HG03139 (cell line): ENCODE measurements around the gene FOXO3.
"Not testable (repeated sequence)": the region's sequence is repeated elsewhere in the genome, so short reads cannot be mapped to it uniquely, and the experiment has no call there.

Experiments used
- ATAC-seq: cut with Tn5 transposase; IDR thresholded peaks from one replicate; pipeline ENCODE4 v1.9.1; 2021; ENCODE audit not compliant: unreplicated experiment

Gene FOXO3

DNA sequence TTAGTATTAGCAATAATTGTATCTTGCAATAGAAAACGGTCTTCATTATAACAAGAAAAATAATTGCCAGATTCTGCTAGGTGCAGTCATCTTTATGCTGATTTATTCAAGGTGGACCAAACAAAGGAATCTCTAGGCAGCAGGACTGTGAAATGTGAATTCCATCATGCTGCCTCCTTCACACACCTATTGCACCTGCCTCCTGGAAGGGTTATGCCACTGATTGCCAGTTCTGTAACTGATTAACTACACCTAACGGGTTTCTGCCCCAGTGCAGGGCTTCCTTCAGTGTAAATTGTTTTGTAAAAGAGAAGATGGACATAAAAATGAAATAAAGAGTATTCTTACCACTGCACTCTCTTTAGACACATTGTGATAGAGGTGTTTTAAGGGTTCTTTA, 96.1 kb downstream of the FOXO3 start:
- no peak for ATAC-seq

- ATAC-seq = no peak
Measured at GRCh38 chr6:108658174-108658573, 97.5 kb downstream of the FOXO3 start.

DNA sequence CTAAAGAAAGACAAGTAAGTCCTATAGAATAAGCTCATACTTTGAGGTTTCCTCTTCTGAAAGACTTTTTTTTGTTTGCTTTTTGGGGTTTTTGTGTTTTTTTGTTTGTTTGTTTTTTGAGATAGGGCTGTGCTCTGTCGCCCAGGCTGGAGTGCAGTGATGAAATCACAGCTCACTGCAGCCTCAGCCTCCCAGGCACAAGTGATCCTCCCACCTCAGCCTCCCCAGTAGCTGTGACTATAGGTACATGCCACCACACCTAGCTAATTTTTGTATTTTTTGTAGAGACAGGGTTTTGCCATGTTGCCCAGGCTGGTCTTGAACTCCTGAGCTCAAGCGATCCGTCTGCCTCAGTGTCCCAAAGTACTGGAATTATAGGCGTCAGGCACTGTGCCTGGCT, 98.1 kb downstream of the FOXO3 start:
- ATAC-seq = not testable (repeated sequence)

- no peak for ATAC-seq
Measured at GRCh38 chr6:108660251-108660650, 99.5 kb downstream of the FOXO3 start.

- no peak for ATAC-seq
Measured at GRCh38 chr6:108661430-108661829, 100.7 kb downstream of the FOXO3 start.

GRCh38 chr6:108661982-108662381, 101.3 kb downstream of the FOXO3 start:
- no peak for ATAC-seq

DNA sequence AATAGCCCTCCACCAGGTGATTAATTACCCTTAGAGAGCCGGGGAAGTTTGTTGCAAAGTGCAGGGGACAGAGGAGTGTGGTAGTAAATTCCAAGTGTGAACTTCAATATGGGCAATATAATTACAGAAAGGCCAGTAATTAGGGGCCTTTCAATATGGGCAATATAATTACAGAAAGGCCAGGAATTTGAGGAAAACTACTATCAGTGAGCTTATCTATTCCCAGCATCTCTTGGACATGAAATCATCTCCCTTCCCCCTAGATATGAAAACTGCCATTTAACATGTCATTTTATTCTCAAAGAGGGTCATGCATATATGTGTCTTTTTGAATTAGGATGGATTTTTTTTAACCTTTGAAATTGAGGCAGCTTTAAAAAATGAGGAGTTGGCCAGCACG, 102.0 kb downstream of the FOXO3 start:
- ATAC-seq = no peak

GRCh38 chr6:108663494-108664064, 102.9 kb downstream of the FOXO3 start:
- ATAC-seq = not testable (repeated sequence)

DNA sequence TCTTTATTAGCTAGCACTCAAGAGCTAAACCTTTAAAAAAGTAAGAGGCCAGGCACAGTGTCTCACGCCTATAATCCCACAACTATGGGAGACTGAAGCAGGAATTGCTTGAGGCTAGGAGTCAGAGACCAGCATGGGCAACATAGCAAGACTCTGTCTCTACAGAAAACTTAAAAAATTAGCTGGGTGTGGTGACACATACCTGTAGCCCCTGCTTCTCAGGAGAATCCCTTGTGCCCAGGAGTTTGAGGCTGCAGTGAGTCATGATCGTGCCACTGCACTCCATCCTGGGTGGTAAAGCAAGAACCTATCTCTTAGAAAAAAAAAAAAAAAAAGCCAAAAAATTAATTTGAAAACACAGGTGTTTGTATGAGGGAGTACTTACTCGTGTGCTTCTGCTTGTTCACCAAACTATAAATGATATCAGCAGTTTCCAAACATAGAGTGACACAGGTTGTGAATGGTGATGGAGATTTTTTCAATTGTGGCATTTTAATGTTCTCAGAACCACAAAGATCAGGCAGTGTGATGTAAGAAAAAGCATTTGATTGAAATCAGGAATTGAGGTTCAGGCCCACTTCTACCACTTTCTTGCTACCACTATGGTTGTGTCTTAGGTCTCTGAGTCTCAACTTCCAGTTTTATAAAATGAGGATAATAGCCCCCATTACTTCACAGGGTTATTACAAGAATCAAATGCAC, 104.9 kb downstream of the FOXO3 start:
- ATAC-seq = no peak

DNA sequence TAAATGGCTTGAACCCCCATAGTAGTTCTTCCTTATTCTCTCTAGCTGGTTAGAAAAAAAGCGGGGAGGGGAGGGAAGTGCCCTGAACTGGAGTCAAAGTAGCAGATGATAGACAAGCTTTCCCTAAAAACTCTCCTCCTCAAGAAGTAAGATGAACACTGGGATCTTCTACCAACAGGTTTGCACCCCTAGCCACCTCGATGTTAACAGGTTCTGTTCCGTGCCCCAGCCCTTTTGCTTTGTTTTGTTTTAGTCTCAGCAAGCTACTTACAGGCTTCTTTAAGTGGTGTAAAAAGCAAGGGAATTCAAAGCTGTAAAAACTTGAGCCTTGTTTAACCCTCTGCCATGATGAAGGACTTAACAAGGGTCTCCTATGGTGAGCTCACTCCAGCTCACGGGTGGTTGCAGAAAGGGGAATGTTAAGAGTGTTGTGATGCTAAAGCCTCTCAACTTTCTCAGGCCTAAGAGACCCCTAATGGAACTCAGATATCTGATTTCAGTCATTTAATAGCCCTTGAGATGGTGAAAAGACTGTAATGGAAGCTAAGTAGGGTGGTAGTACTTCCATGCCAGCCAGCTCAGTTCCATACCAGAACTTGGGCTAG, 106.0 kb downstream of the FOXO3 start:
- no peak for ATAC-seq

DNA sequence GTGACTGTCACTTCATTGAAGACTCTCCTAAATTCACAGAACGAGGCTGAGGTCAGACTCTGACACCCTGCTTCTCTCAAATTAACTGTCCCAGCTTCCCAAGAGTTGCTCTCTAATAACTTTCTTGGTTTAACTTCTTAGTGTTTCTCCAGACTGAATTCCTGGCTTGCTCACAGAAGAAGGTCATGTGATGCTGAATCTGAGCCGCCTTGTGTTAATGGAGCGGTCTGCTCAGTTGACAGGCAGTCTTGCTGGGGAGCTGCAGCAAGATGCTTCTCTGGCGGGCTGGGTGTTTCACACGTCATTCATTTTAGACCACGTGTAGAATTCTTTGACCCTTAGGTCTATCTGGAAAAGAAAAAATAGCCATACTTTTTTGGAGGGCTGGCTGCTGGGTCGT, 107.3 kb downstream of the FOXO3 start:
- no peak for ATAC-seq

DNA sequence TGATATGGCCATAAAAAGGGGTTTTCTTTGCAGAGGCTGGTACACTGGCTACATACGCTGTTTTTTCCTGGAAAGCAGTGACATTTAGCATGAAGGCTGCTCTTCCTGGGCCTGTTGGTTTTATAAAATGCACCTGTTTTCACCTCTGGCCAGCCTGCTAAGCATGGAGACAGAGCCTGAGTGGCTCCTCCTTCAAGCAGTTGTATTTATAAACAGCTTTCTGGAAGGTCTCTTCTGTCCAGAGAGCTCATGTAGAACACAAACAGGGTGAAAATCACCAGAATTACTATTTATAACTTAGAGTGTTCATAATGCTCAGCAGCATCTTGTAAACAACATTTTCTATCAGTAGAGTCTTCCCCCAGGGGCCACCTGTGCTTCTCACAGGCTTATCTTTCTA, 109.0 kb downstream of the FOXO3 start:
- ATAC-seq = no peak

DNA sequence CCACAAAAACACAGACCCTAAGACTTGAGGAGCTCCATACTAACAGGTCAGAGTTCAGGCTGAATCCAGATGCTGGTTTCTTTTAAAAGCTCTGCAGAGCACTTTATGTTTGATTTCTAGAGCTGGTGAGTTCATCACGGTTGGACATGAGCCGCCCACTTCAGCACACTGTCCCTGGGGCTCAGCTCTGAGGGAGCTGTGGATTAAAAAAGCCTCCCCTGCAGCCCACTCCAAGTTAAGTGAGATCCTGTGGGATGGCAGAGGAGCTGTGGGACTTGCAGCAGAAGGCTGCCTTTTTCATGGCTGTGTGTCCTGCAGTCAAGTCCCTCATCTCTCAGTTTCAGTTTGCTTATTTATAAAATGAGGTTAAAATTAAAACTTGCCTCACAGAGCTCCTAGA, 110.5 kb downstream of the FOXO3 start:
- no peak for ATAC-seq

- ATAC-seq = no peak
Measured at GRCh38 chr6:108671790-108672189, 111.1 kb downstream of the FOXO3 start.

DNA sequence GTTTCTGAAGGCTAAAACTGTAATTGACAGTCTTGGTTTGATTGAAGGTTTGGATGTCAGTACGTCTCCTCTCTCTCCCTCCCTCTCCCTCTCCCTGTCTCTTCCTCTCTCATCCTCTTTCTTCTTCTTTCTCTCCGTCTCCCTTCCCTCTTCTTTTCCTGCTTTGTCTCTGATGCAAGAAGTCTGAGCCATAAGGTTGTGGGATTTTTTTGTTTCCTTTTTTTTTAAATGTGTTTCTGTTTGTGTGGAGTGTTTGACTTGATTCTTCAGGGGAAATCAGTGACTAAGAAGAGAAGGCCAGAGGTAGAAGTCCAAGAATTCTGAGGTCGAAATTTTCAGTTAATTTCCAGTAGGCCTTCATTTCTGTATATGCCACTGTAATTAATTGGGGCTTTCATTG, 111.9 kb downstream of the FOXO3 start:
- no peak for ATAC-seq

GRCh38 chr6:108673153-108673552, 112.4 kb downstream of the FOXO3 start:
- ATAC-seq = no peak

- no peak for ATAC-seq
Measured at GRCh38 chr6:108673602-108674001, 112.9 kb downstream of the FOXO3 start.

DNA sequence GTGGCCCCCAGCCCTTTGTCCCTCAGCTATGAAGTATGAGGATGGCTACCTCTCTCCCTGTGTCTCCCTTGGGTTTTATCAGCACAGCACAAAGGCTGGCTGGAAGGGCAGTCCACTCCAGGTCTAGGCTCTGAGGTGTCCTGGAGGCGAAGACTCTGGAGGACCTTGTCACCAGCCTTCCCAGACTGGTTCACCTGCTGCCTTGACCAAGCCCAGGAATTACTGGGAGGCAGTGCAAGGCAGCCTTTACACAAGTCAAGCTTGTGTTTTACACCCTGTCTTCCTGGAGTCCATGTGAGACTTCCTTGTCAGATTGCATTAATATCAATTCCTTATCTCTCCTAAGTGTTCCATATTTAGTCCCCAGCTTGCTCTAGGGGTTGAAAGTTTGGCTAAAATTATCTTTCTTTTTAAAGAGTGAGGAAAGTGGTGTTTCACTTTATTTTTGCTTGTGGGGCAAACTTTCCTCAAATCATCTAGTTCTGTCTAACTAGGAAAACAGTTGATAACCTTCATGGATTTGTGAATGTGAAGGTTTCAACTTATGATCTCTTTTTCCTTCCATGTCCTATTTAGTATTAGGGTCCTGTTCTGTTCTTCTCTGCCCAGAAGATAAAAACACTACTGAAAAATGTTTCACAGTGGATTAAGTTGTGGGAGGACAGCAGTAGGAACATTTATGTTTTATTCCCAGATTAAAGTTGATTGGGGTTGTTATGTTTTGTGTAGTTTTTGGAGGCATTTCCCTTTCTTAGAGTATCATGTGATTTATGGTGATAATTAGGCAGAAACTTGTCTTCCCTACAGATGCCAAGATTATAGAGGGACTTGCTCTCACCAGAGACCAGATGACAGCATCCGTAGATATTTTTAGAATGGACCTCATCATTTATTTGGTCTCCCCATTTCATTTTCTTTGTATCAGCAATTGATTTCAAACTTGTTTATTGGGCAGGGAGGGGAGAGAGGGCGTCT, 114.8 kb downstream of the FOXO3 start:
- no peak for ATAC-seq

GRCh38 chr6:108676555-108676954, 115.8 kb downstream of the FOXO3 start:
- no peak for ATAC-seq

DNA sequence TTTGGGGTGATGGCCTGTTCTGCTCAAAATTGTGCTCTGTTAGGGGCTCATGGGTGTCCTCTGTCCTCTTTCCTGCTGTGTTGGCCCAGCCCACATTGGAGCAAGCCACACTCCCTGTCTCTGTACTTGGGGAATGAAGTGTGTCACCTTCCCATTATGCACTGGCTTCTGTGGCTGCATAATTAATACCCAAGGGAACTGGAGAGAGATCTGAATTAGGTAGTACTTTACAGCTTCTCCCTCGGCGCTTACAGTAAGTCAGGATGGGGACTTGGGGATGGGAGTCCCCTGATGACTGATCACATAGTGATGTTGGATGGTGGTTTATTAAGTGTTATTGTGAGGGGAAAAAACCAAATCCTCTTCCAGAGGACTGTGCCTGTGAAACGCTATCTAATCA, 116.6 kb downstream of the FOXO3 start:
- ATAC-seq = no peak

- no peak for ATAC-seq
Measured at GRCh38 chr6:108677894-108678293, 117.2 kb downstream of the FOXO3 start.
